MM.1S (cell line): ENCODE measurements around the gene ZNF574.

ENCODE experiments used
- DNase-seq: peaks from one replicate; pipeline ENCODE4 v3.0.0-alpha.2; 2015
- H2AFZ ChIP-seq: fragments of 300-600 bp; sonication (generic); 2 replicates; pipeline ENCODE4 v1.6.0; 2016; ENCODE audit warnings: antibody characterized with exemption, low read length
- H3F3A ChIP-seq: fragments of 300-600 bp; sonication (generic); 2 replicates; pipeline ENCODE4 v1.6.1; 2016; ENCODE audit warnings: mild to moderate bottlenecking, antibody characterized with exemption, low read length, moderate library complexity, mixed read lengths; ENCODE audit not compliant: insufficient read depth
- H3K27ac ChIP-seq: fragments of 300-600 bp; sonication (generic); 2 replicates; pipeline ENCODE4 v1.5.1; 2016; ENCODE audit warnings: mild to moderate bottlenecking, low read length
- H3K27me3 ChIP-seq: fragments of 300-600 bp; sonication (generic); replicated peaks from 2 replicates; pipeline ENCODE4 v1.6.0; 2016; ENCODE audit warnings: low read length; ENCODE audit not compliant: insufficient read depth
- H3K36me3 ChIP-seq: fragments of 300-600 bp; sonication (generic); replicated peaks from 2 replicates; pipeline ENCODE4 v1.6.1; 2016; ENCODE audit warnings: mild to moderate bottlenecking, low read length, mixed read lengths; ENCODE audit not compliant: insufficient read depth
- H3K4me1 ChIP-seq: fragments of 300-600 bp; sonication (generic); 2 replicates; pipeline ENCODE4 v1.6.1; 2016; ENCODE audit warnings: low read length, mixed read lengths
- H3K4me2 ChIP-seq: fragments of 300-600 bp; sonication (generic); 2 replicates; pipeline ENCODE4 v1.6.0; 2016; ENCODE audit warnings: low read depth, low read length
- H3K4me3 ChIP-seq: fragments of 300-600 bp; sonication (generic); 2 replicates; pipeline ENCODE4 v1.5.1; 2016; ENCODE audit warnings: low read length, mixed read lengths
- H3K79me2 ChIP-seq: fragments of 300-600 bp; sonication (generic); 2 replicates; pipeline ENCODE4 v1.6.1; 2016; ENCODE audit warnings: mixed run types, low read length, mixed read lengths
- H3K9ac ChIP-seq: fragments of 300-600 bp; sonication (generic); 2 replicates; pipeline ENCODE4 v1.6.1; 2016; ENCODE audit warnings: low read length, mixed read lengths
- H3K9me2 ChIP-seq: fragments of 300-600 bp; sonication (generic); replicated peaks from 2 replicates; pipeline ENCODE4 v1.6.1; 2016; ENCODE audit warnings: mild to moderate bottlenecking, low read length, mixed read lengths; ENCODE audit not compliant: insufficient read depth
- H3K9me3 ChIP-seq: fragments of 300-600 bp; sonication (generic); replicated peaks from 2 replicates; pipeline ENCODE4 v1.6.1; 2016; ENCODE audit warnings: mild to moderate bottlenecking, low read length, mixed read lengths; ENCODE audit not compliant: insufficient read depth
- H4K20me1 ChIP-seq: fragments of 300-600 bp; sonication (generic); 2 replicates; pipeline ENCODE4 v1.6.1; 2016; ENCODE audit warnings: mild to moderate bottlenecking, low read length, moderate library complexity, mixed read lengths; ENCODE audit not compliant: insufficient read depth
- CTCF ChIP-seq: fragments of 300-600 bp; sonication (generic); IDR thresholded peaks from 2 replicates; pipeline ENCODE4 v1.5.1; 2016; ENCODE audit warnings: antibody characterized with exemption, low read length, mixed read lengths
- EZH2 ChIP-seq: fragments of 300-600 bp; sonication (generic); optimal IDR thresholded peaks from 2 replicates; pipeline ENCODE3; 2017; ENCODE audit warnings: low read depth, mild to moderate bottlenecking, antibody characterized with exemption, low read length, mixed read lengths
- EZH2phosphoT487 ChIP-seq: fragments of 300-600 bp; sonication (generic); IDR thresholded peaks from 2 replicates; pipeline ENCODE4 v1.6.1; 2018; ENCODE audit warnings: antibody characterized with exemption, low read length

Gene ZNF574

DNA sequence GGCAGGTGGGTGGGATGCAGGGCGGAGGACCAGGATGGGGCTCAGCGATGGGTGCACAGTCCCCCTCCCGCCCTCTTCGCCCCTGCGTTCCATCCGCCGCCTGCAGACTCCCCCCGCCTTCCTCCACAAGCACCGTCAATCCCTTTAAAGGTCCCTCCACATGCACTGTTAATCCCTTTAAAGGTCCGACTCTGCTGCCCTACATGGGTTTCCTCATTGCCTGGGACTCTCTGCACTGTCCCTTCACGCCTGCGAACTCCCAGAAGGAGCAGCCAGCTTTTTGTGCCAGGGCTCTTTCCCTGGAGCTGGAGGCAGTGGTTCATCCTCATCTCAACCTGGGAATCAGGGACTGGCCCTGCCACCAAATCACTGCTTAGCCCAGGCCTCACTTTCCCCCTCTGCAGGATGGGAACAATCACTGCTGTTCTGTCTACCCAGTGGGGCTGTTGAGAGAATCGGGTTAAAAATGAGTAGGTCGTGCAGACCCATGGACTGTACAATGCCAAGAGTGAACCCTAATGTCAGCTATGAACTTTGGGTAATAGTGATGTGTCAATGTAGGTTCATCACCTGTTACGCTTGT, 20.4 kb downstream of the ZNF574 start:
- H3K9me3 ChIP-seq: no peaks in the 10 kb centered on the region
- H3K4me1 ChIP-seq: peaks cover 10% of the 10 kb centered on the region
- no peaks in the 10 kb centered on the region for H3K79me2 ChIP-seq
- no peaks in the 10 kb centered on the region for H3K27me3 ChIP-seq
- peaks cover 5% of the 10 kb centered on the region for H3F3A ChIP-seq
- no peaks in the 10 kb centered on the region for H3K36me3 ChIP-seq
- H3K9me2 ChIP-seq: no peaks in the 10 kb centered on the region
- no peak overlapping the region for H2AFZ ChIP-seq
- no peaks in the 10 kb centered on the region for H4K20me1 ChIP-seq
- no peak overlapping the region for H3K9ac ChIP-seq
- H3K4me3 ChIP-seq: no peak overlapping the region
- H3K27ac ChIP-seq: no peak overlapping the region
- DNase-seq: no peak
- TF ChIP-seq EZH2phosphoT487 (no peak), EZH2 (no peak), CTCF (no peak)
- no peak overlapping the region for H3K4me2 ChIP-seq

- Histone ChIP-seq H3K4me1 (no peaks in the 10 kb centered on the region), H3K9me2 (no peaks in the 10 kb centered on the region)
These were observed 21.5 kb downstream of the ZNF574 start for GRCh38 chr19:42097461-42097860.

GRCh38 chr19:42098781-42099180, 22.8 kb downstream of the ZNF574 start:
- H3K27ac ChIP-seq: no peak overlapping the region
- H3K79me2 ChIP-seq: no peaks in the 10 kb centered on the region
- H3K9me2 ChIP-seq: no peaks in the 10 kb centered on the region
- H3K36me3 ChIP-seq: no peaks in the 10 kb centered on the region
- no peak overlapping the region for H3K4me3 ChIP-seq
- TF ChIP-seq CTCF (no peak), EZH2 (no peak)
- DNase-seq: no peak
- no peaks in the 10 kb centered on the region for H3F3A ChIP-seq
- H4K20me1 ChIP-seq: no peaks in the 10 kb centered on the region
- H3K9ac ChIP-seq: no peak overlapping the region
- no peak overlapping the region for H3K4me2 ChIP-seq
- H3K27me3 ChIP-seq: no peaks in the 10 kb centered on the region
- H3K9me3 ChIP-seq: no peaks in the 10 kb centered on the region
- no peaks in the 10 kb centered on the region for H3K4me1 ChIP-seq
- no peak overlapping the region for H2AFZ ChIP-seq

More at GRCh38 chr19:42097461-42097860, 21.5 kb downstream of the ZNF574 start:
- H3K27me3 ChIP-seq: no peaks in the 10 kb centered on the region
- H3K4me2 ChIP-seq: no peak overlapping the region
- no peak overlapping the region for H3K27ac ChIP-seq
- H3K36me3 ChIP-seq: no peaks in the 10 kb centered on the region
- no peak for TF ChIP-seq EZH2phosphoT487
- no peak for TF ChIP-seq CTCF
- TF ChIP-seq EZH2: no peak
- DNase-seq: no peak
- no peaks in the 10 kb centered on the region for H4K20me1 ChIP-seq
- no peak overlapping the region for H2AFZ ChIP-seq
- peaks cover 2% of the 10 kb centered on the region; the same call in 1 of the 2 replicates for H3F3A ChIP-seq
- no peak overlapping the region for H3K4me3 ChIP-seq
- no peaks in the 10 kb centered on the region for H3K9me3 ChIP-seq
- H3K79me2 ChIP-seq: no peaks in the 10 kb centered on the region
- no peak overlapping the region for H3K9ac ChIP-seq
